Amniotic epithelial cell (primary cell): ENCODE results near the gene ATP6V1B1.

Experiments
- DNase-seq: peaks from one replicate; pipeline ENCODE4 v3.0.0-alpha.2; 2010; ENCODE audit warnings: low read depth

The ATP6V1B1 gene

DNA sequence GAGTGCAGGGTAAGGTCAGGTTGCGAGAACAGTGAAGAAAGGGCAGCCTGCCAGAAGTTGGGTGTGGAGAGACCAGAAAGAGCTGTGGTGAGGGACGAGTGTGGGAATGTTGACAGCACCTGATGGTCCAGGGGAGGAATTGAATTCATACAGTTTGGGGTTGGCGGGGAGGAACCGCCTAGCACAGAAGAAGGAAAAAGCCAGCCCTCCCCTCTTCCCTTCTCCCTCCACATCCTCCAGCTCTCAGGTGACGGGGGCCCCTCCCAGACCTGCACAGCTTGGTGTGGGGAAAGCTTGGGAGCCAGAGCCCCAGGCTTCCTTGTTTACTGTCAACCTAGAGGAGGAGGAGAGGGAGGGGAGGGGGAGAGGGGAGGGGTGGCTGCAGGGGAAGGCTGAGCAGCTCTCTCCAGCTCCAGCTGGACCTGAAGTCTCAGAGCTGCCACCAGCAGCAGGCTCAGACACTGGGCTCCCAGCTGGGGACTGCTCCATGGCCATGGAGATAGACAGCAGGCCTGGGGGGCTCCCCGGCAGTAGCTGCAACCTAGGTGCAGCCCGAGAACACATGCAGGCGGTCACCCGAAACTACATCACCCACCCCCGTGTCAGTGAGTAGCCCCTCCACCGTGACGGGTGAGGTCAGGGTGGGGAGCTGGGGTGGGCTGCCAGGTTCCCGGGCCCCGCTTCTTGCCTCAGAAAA, at the start of gene ATP6V1B1:
ATP6V1B1 (plus strand) TSS at position 433 of the 697 bp plus-strand sequence; CDS start at position 488, 55 bp downstream.
- no peak for DNase-seq

DNA sequence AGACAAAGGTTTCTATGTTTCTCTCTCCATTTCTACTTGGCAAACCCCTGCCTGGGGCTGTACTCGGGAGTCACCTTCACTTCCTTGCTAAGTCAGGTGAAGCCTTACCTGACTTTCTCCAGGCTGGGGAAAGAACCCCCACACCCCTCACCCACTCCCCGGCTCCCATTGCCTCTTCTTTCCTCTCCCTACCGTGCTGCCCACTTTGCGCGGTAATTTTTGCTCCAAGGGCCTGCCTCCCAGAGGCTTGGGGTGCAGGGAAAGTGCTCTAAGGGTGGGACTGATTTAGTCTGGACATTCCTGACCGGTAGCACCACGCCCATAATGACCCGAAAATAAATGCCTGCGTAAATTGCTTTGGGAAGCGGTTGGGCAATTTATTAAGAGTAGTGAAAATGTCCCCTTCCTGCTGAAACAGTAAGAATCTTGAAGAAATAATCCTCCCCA, 49.1 kb upstream of the ATP6V1B1 start:
- no peak for DNase-seq

DNA sequence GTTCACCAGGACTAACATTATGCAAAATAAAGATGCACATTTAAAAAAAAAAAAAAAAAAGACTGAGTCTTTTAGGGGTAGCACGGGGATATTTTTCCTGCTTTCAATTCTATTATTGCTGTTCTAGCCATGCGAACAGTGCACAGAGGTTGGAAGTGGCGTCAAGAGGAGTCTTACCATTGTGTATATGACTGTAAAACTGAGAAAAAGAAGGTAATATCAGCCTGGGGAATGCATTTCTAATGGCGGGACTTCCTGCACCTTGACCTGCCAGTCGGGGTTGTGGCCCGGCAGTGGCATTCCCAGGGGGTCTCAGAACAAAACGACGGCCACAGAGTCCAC, 48.5 kb upstream of the ATP6V1B1 start:
- no peak for DNase-seq

- no peak for DNase-seq
Measured at GRCh38 chr2:70887550-70888246, 48.0 kb upstream of the ATP6V1B1 start.

- no peak for DNase-seq
Measured at GRCh38 chr2:70888366-70888922, 47.3 kb upstream of the ATP6V1B1 start.

GRCh38 chr2:70888923-70889715, 46.6 kb upstream of the ATP6V1B1 start:
- no peak for DNase-seq

DNA sequence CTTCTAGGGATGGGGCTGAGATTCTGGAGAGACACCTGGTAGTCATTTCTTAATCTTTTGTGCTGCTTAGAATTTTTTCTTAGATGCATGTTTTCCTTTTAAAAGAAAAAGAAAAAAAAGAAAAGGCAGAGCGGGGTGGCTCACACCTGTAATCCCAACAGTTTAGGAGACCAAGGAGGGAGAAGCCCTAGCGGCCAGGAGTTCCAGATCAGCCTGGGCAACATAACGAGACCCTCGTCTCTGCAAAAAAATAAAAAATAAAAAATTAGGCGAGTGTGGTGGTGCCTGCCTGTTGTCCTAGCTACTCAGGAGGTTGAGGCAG, 46.0 kb upstream of the ATP6V1B1 start:
- DNase-seq: no peak

- DNase-seq: no peak
Measured at GRCh38 chr2:70890469-70891065, 45.1 kb upstream of the ATP6V1B1 start.

DNA sequence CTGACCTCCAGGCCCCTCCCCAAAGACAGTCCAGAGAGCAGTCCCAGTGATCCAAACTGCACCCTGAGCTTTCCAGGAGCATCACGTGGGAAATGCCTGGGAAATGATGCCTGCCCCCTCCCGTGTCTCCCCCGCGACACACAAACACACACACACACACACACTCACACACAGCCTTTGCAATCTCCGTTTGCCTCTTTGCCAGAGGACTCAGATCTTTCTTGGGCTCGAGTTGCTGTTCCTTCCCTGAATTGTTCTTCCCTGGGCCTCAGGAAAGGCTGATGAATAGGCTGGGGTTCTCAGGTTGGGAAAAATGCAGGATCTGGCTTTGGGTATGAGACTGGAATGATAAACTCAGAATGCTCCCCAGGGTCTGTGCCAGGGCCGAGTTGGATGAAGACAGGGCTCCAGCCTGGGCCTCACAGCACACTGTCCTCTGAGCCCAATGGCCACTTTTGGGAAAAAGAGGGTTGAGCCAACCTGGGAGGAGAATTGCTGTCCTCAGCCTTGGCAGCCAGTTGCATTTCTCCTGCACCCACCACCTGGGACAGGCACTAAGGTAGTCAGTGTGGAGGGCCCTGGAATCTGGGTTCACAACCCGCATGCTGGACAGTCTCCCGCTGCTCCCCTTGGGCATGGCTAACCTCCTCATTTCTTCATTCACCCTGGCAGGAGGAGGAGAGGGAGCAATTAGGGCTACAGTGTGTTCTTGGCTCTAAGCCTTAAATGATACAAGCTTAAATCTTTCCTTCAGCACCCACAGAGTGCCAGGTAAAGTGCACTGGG, 43.9 kb upstream of the ATP6V1B1 start:
- DNase-seq: no peak

DNA sequence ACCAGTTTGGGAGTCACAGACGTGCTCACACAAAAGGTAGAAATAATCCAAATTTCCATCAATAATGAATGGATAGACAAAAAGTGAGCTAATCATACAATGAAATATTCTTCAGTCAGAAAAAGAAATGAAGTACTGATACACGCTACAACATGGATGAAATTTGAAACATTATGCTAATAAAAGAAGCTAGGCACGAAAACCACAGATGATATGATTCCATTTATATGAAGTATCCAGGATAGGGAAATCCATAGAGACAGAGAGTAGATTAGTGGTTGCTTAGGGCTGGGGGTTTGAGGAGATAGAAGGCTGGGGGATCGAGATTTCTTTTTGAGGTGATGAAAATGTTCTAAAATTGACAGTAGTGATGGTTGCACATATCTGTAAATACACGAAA, 43.0 kb upstream of the ATP6V1B1 start:
- no peak for DNase-seq

DNA sequence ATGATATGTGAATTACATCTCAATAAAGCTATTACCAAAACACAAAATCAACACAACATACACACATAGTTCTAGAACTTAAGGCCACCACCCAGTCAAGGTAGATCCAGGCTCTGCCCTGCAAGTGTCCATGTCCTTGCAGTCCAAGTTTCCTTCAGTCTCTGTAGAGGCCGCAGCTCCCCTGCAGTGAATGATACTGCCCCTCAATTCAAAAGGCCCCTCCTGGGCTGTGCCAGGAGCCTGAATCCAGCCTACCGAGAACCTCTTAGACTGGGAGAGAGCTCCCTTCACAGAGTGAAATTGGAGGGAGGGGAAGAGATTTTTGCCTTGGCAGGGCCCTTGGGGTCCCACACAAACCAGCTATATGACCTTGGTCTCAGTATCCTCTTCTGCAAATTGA, 42.5 kb upstream of the ATP6V1B1 start:
- no peak for DNase-seq

GRCh38 chr2:70894765-70895164, 40.9 kb upstream of the ATP6V1B1 start:
- DNase-seq: no peak

GRCh38 chr2:70895249-70895648, 40.5 kb upstream of the ATP6V1B1 start:
- no peak for DNase-seq

DNA sequence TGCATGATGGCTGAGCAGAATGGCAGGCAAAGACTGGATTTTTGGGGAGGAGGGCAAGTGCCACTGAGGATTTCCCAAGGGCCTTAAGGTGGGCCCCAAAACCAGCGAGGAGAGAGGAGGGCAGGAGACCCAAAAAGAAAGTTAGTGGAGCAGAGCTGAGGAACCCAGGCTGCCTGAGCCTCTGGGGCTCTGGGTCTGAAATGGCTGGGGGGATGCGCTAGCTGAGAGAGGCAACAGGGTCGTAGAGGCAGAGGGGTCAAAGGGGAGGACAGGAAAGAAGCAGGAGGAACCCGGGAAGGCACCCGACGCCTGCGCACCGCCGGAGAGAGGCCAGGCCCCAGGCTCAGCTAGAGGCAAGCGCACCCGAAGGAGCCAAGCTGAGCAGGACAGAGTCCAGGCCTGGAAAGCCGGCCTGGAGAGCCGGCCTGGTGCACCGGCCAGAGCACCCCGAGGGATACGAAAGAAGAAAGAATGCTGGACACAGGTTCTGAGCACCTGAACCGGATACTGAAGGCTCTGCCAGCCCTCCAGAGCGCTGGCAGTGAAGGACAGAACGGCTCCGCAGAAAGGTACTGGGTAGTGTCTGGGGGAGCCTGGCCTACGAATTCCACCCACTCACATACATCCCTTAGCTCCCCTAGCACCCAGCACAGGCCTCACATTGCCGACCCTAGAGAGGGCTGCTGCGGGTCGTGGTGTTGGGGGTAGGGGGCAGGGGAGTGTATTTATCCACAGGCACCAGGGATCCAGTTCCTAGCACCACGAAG, 39.5 kb upstream of the ATP6V1B1 start:
- DNase-seq: no peak

- DNase-seq: no peak
Measured at GRCh38 chr2:70896765-70897202, 38.9 kb upstream of the ATP6V1B1 start.

GRCh38 chr2:70897203-70897976, 38.3 kb upstream of the ATP6V1B1 start:
- DNase-seq: no peak

DNA sequence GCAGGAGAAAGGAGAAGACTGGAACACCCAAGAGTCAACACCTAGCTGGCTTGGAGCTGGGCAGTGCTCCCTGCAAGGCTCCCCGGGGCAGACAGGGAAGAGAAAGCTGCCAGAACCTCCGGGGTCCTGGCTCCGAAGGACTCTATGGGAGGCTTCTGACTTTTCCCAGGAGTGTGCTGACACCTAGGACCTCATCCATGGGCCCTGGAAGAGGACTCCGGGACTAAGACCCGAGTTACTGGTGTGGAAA, 37.8 kb upstream of the ATP6V1B1 start:
- no peak for DNase-seq

- no peak for DNase-seq
Measured at GRCh38 chr2:70898363-70899240, 37.1 kb upstream of the ATP6V1B1 start.
